ENCODE measurements around the gene MSI2.

GRCh38 chr17:57502811-57503241, 246.5 kb downstream of the MSI2 start:
- no peak for TF ChIP-seq POLR2A (IDR thresholded peaks at IDR 0.05)
- TF ChIP-seq CTCF (IDR thresholded peaks at IDR 0.05) = no peak

Data from thyroid gland (tissue), 4 donors.